Esophagus mucosa (tissue), 1 donor: Measurements from ENCODE around the gene TTC17. TPM values are rescaled to one million over a fixed set of nuclear protein-coding genes. Genes with fewer than 3 reads are reported as not detected.
"Not testable (repeated sequence)": the region's sequence is repeated elsewhere in the genome, so short reads cannot be mapped to it uniquely, and the experiment has no call there.

Source experiments
- ATAC-seq: fragments of 200-7000 bp; cut with Tn5 transposase; one replicate; pipeline ENCODE4 v1.9.1; 2020
- total RNA-seq: library from RNA; stranded (reverse); gene quantifications from one replicate; pipeline ENCODE4 v1.2.4, GENCODE V29; 2023
- donor health status: DM: yes; HTN: yes; CAD: no.

Gene TTC17, protein sequence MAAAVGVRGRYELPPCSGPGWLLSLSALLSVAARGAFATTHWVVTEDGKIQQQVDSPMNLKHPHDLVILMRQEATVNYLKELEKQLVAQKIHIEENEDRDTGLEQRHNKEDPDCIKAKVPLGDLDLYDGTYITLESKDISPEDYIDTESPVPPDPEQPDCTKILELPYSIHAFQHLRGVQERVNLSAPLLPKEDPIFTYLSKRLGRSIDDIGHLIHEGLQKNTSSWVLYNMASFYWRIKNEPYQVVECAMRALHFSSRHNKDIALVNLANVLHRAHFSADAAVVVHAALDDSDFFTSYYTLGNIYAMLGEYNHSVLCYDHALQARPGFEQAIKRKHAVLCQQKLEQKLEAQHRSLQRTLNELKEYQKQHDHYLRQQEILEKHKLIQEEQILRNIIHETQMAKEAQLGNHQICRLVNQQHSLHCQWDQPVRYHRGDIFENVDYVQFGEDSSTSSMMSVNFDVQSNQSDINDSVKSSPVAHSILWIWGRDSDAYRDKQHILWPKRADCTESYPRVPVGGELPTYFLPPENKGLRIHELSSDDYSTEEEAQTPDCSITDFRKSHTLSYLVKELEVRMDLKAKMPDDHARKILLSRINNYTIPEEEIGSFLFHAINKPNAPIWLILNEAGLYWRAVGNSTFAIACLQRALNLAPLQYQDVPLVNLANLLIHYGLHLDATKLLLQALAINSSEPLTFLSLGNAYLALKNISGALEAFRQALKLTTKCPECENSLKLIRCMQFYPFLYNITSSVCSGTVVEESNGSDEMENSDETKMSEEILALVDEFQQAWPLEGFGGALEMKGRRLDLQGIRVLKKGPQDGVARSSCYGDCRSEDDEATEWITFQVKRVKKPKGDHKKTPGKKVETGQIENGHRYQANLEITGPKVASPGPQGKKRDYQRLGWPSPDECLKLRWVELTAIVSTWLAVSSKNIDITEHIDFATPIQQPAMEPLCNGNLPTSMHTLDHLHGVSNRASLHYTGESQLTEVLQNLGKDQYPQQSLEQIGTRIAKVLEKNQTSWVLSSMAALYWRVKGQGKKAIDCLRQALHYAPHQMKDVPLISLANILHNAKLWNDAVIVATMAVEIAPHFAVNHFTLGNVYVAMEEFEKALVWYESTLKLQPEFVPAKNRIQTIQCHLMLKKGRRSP
- 36.0 TPM for total RNA-seq

DNA sequence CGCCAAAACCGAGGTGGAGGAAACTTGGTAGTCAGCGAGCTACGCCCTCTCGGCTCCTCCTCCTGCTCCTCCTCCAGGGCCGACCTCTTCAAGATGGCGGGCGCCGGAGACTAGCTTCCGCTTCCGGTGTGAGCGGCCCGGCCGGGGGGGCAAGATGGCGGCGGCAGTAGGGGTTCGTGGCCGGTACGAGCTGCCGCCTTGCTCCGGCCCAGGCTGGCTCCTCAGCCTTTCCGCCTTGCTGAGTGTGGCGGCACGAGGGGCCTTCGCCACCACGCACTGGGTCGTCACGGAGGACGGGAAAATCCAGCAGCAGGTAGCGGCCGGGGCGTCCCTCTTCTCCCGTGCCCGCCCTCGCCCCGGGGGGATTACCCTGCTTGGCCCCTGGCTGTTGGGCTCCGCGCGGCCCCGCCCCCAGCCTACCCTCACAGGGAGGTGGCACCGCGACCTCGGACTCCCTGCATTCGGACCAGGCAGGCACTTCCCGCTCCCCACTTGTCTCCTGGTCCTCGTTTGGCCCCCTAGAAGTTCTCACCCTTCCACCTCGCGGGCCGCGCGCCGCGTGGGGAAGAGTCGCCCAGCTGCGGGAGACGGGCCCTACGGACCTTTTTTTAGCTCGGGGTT lies at the start of gene TTC17:
Gene TTC17 (plus strand): TSS at position 120 of the 621 bp plus-strand sequence. CDS start 35 bp downstream, at position 155.
- peak; percentile 99 for ATAC-seq

DNA sequence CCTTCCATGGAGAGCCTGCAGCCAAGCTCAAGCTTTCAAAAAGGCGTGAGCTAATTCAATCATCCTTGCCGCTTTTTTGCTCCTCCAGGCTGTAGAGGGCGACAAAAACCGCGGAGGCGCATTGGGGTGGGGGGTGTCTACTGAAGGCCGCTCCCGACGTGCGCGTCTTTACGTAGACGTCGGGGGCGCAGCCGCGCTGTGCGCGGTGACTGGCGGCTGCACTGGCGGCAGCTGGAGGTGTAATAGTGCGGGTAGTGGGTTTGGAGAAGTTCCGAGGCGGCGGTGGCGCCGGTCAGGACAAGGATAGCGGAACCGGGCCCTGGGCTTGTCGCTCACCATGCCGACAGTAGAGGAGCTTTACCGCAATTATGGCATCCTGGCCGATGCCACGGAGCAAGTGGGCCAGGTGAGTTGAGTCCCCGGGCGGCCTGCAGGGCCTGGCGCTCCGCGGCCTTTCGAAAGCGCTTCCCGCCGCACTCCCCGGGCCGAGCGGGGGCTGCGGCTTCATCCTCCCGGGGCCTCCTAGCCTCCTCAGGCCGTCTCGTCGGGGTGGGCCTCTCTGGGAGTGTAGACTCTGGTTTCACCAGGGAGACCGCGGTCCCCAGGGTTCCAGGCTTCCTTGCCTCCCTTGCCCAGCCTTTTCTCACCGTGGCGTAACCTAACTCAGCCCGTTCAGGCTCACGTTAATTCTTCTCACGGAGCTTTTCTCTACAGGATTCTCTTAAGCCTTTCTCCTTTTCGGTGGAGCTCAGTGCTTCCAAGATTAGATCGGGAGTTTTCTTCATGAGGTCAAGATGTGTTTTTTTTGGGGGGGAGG lies 46.7 kb upstream of the TTC17 start, which contains the start of gene API5:
Gene API5 (plus strand): TSS at position 206 of the 817 bp plus-strand sequence. CDS start 132 bp downstream, at position 338.
- ATAC-seq = peak; percentile 100

DNA sequence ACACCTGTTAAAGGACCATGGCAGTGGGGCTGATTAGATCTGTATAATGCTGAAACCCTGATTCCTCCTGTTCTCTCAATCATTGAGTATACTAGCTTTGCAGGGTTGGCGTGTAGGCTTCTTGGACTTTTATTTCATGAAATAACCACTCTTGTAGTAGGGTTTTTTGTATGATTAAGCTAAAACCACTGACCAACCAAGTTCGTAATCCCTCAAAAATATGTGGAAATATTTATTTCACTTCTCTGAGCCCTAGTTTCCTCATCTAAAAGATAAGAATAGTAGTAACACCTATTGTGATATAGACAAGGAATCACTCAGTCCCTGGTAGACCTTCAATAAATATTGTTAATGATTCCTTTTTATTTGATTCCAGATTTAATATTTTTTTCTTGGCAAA lies 42.8 kb upstream of the TTC17 start:
- ATAC-seq = no peak

DNA sequence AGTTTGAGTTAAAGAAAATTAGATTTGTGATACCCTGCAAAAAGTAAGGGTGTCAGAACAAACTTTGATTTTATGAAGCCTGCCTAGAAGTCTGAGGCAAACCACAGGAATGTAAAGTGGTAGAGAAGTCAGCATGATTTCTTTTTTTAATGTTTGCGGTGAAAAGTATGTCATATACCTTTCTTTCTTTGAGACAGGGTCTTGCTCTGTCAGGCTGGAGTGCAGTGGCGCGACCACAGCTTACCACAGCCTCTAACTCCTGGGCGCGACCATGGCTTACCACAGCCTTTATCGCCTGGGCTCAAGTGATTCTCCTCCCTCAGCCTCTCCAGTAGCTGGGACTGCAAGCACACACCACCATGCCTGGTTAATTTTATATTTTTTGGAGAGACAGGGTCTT lies 42.3 kb upstream of the TTC17 start:
- no peak for ATAC-seq

DNA sequence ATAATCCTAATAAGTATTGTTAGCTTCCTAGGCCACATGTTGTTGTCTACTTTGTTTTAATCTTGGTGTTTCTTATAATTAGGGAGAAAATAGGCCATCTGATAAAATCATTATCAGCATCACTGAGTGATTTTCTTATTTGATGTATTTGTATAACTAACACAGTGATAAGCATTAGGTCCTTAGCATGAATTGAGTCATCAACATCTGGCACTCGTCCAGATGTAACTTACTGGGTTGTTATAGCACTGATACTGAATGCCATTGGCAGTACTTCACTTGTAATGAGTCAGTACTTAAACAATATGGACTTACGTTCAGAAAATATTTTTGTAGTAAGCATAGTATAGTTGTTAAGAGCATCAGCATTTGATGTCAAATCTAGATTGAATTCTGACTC lies 30.7 kb upstream of the TTC17 start:
- peak; percentile 67 for ATAC-seq

DNA sequence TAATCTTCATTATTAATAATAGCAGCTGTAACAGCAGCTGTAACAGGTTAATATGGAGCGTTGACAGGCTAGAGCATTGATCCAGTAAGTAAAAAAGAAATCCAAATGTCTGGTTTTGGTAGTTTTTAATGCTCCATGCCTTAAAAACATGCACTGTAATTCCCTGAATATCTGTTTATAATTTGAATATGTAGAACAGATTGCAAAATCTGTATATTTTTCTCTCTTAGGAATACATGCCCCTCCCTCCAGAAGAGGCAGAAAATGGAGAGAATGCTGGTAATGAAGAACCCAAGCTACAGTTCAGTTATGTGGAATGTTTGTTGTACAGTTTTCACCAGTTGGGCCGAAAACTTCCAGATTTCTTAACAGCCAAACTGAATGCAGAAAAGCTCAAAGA lies 30.2 kb upstream of the TTC17 start:
- no peak for ATAC-seq

DNA sequence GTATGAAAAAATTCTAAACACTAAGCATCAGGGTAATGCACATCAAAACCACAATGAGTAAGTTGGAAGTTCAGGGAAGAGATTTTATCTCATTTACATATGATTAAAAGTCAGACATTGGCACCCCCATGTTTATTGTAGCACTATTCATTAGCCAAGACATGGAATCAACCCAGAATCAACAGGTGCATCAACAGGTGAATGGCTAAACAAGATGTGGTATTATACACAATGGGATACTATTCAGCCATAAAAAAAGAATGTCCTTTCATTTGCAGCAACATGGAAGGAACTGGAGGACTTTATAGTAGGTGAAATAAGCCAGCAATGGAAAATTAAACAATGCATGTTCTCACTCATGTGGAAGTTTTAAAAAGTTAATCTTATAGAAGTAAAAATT lies 17.6 kb upstream of the TTC17 start:
- no peak for ATAC-seq

DNA sequence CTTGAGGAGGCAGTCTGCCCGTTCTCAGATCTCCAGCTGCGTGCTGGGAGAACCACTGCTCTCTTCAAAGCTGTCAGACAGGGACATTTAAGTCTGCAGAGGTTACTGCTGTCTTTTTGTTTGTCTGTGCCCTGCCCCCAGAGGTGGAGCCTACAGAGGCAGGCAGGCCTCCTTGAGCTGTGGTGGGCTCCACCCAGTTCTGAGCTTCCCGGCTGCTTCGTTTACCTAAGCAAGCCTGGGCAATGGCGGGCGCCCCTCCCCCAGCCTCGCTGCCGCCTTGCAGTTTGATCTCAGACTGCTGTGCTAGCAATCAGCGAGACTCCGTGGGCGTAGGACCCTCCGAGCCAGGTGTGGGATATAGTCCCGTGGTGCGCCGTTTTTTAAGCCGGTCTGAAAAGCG lies 7.3 kb upstream of the TTC17 start:
- not testable (repeated sequence) for ATAC-seq

DNA sequence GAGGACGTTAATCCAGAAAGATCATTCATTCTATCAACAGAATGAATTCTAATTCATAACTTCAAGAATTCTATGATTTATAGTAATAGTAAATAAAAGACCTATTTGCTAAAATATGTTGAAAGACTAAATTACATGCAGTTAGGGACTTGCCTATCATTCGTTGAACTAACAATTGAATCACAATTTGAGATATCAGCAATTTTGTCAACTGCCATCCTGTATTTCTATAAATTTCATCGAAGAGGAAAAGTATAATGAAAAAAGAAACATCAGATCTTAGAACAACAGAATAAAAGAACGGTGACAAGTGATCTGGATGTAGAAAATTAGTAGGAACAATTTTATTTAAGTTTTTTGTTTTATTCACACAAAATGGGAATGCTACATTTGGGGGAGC lies 4.4 kb upstream of the TTC17 start:
- ATAC-seq = no peak

DNA sequence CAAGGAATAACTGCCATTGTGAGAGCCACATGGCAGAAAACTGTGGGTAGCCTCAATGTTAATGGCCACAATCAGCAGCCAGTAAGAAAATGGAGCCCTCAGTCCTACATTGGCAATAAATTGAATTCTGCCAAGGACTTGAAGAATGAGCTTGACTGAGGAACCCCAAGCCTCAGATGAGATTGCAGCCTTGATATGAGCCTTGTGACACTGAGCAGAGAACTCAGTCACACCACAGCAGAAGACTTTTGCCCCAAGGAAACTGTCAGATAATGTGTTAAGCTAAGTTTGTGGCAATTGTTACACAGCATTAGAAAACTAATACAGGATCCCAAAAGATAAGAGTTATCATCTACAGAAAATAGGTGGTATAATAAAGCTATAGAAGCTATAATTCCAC lies 2.4 kb upstream of the TTC17 start:
- no peak for ATAC-seq

DNA sequence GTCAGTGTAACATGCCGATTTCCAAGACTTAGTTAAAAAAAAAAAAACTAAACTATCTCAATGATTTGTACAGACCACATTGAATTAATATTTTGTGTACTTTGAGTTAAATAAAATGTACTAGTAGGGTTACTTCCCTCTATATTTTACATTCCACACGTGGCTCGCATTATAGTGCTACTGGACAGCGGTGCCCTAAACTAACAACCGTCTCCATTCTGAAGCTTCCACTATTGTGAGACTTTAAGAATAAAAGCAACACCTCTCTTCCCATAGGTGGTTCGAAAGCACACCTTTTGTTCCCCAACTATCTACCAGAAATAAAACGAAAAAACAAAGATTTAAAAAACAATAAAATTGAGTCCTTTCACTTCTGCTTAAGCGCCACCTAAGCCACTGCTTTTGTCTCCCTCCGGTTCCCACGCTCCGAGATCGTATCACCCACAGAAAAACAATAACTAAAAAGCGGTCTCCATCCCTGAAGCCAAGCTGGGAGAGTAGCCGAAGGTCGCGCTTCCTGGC lies 380 bp upstream of the TTC17 start:
- no peak for ATAC-seq

DNA sequence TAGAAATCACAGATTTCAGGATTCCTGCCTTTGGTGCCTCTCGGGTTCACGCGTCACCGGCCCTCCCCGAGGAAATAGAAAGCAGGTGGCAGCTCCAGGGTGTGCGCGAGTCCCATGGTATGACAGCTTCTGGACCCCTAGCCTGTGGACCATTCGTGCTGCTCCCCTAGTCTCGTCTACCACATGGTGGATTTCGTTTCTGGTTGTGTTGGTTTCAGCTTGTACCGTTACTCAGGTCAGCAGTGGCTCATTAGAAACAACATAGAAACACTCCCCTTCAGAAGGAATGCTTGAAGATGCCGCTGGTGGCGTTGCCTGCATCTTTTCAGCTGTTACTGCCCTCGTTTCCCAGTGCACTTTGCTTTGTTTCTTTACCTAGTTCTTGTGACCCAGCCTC lies 700 bp downstream of the TTC17 start:
- ATAC-seq = peak; percentile 54

DNA sequence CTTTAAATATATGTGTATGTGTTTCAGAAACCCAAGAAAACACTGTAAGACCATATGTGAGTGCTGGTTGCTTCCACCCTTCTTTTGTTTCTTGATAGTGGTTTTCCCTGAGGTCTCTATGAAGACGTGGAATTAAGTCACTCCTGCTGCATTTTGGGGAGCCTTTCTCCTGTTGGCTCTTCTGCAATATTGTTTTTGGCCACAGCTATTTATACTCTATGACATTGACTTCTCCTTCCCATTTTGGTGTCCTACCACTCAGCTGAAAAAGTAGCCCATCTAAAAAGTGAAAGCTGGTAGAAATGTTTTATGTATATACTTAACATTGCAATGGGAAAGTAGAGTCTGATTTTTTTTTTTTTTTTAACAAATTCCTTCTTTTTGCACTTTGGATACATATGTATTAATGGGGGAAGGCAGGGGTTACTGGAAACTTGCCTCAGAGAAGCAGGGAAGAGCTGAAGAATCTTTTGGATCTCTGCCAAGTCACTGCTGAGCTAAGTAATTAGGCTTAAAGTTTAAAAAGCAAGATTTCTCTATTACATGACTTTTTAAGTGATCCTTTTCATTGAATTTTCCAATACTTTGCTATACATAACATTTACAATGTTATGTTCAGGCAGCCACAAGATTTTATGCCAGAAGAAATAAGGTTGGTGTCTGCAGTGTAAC lies 1.8 kb downstream of the TTC17 start:
- no peak for ATAC-seq

DNA sequence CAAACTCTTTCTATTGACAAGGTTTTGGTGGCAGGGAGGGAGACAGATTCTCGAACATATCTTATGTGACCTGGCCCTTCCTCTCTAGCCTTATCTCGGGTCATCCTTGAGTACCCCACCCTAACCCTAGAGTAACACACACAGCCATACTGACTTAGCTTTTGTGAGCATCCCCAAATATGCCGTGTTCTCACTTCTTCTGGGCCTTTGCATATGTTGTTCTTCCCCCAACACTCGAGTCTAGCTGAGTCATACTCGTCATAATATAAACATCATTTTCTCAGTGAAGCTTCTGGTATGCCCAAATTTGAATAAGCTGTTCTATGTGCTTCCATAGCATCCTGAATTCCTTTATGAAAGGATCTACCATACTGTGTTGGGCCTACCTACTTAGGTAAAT lies 8.0 kb downstream of the TTC17 start:
- no peak for ATAC-seq

DNA sequence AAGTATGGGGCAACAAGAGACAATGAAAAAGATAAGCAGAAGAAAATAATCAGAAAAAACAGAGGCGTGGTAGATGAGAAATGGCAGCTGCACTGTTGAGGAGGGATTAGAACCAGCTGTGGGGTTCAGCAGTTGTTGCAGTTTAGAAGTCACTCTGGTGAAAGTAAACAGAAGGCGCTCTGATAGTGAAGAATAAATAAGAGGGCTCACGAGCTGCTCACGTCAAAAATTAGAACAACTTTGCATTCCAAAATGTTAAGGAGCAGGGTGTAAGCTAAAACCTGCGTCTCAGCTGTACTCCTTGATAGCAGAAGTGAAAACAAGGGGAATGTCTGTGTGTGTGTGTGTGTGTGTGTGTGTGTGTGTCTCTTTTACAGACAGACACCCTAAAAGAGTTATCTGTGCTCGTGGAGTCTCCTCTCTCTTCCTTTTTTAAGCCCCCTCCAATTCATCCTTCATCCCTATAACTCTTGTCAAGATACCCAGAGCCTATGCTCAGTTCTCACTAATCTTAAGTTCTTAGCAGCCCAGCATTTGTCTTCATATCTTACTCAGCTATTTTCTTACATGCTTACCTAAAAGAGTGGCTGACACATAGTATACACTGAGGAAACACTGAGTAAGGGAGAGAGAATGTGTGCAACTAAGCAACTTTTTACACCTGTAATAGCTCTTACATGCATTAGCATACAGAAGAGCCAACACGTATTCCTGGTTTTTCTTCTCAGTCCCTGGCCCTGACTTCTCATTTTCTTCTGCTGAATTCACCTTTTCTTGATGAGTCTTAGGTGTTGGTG lies 8.9 kb downstream of the TTC17 start:
- peak; percentile 98 for ATAC-seq

DNA sequence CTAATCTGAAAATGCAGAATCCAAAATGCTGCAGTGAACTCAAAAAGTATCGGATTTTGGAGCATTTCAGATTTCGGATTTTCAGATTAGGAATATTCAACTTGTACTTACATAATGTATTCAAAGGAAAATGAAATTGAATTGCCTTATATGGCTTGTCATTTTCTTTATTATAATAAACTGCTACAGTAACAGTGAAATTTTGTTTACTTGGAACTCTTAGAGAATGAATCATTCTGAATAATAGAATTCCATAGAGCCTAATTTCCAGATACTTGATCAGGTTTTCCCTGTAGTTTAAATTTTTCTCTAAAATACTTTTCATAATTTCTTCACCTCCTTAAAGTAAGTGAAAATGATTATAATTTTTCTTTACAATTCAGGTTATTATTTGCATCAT lies 17.3 kb downstream of the TTC17 start:
- no peak for ATAC-seq

DNA sequence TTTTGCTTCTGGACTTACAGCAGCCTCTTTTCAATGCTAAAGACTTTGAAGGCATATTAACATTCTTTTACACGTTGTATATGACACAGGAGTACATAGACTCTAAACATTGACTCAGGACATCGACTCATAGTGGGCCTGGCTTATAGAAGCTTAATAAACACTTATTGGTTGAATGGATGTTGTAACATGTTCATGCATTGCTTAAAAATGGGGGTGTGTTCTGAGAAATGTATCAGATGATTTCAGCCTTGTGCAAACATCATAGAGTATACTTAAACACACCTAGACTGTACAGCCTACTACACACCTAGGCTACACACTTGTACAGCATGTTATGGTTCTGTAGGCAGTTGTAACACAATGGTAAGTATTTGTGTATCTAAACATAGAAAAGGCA lies 17.9 kb downstream of the TTC17 start:
- ATAC-seq = peak; percentile 100

DNA sequence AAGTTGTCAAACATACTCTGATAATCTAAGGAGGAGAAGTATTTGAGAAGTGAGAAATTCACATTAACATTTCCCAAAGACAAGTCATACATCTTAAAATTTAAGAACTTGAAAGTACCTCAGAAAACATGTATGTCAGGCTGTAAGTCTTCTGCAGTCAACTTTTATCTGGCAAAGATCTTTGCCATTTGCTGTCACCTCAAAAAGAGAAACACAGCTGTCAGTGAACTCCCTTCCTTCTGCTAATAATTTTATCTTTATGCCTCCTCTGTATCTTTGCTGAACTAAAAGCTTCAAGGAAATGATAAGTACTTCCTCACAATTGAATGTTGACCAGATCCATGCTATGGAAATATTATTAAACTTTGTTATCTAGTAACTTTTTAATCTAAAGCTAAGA lies 18.7 kb downstream of the TTC17 start:
- no peak for ATAC-seq

DNA sequence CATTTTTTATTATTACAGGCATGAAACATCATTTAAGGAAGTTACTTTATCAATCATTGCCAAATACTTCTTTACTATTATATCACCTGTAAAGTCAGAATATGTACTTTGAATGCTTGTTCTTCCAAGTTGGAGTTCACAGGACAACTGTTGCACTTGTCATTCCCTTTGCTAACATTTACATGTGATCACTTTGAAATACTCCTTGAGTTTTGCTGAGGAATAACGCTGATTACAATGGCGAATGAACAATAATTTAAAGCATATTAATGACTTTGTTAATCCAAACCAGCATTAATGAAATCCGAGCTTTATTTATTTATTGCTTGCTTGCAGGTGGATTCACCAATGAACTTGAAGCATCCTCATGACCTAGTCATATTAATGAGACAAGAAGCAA lies 20.2 kb downstream of the TTC17 start:
- no peak for ATAC-seq

DNA sequence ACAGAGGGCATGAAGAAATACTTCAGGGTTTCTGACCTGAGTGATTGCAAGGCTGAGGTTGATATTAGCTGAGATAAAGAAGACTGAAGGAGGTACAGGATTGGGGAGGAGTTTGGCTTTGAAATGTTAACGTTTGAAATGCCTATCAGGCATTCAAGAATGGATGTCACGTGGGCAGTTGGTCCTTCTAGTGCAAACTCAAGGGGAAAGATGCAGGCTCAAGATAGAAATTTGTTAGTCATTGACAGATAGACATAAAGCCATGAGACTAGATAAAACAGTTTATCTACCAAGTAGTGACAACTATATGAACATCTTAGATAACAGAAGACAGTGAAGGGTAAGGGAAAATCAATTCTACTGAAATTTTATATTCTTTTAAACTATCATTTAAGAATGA lies 23.1 kb downstream of the TTC17 start:
- ATAC-seq = no peak
